GM18519 (cell line): ENCODE data around the gene ARSA.

Experiments used
- ATAC-seq: cut with Tn5 transposase; IDR thresholded peaks from one replicate; pipeline ENCODE4 v1.9.1; 2021; ENCODE audit warnings: mild to moderate bottlenecking, moderate library complexity; ENCODE audit not compliant: unreplicated experiment, low FRiP score

The ARSA gene

DNA sequence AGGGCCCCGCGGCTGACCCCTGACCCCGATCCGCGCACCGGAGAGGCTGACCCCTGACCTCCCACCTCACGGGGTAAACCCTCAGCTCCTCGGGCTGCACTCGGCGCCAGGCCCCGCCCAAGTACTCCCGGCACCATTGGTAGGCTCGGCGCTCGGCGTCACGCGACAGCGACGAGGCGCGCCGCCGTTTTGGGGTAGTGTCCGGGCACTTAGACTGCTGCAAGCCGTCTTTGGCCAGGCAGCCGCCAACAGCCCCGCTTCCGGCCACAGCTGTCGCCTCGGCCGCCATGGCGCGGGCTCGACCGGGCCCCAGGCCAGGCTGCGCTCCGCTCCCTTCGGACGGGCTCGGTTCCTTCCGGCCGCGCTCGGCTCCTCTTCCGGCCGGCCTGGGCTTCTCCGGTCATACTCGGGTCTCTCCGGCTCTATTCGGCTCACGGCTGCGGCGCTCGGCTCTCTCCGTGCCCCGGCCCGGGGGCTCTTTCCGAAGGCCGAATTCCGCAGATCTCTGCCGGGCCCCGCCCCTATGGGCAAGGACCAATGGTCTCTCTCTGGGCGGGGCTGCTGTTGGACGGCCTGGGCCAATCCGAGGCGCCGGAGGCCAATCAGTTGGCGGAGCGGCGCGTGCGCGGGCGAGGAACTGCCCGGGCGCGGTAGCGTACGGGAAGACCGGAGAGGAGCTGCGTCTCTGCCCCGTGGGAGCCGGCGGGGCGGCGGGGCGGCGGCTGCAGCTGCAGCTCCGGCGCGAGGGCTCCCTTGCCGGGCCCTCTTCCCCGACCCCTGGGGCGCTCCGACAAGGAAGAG lies 45.3 kb downstream of the ARSA start, which contains the start of gene CHKB:
Gene CHKB (minus strand): TSS at position 357 of the 801 bp plus-strand sequence. CDS start 68 bp downstream, at position 289.
- ATAC-seq: peak; percentile 81

DNA sequence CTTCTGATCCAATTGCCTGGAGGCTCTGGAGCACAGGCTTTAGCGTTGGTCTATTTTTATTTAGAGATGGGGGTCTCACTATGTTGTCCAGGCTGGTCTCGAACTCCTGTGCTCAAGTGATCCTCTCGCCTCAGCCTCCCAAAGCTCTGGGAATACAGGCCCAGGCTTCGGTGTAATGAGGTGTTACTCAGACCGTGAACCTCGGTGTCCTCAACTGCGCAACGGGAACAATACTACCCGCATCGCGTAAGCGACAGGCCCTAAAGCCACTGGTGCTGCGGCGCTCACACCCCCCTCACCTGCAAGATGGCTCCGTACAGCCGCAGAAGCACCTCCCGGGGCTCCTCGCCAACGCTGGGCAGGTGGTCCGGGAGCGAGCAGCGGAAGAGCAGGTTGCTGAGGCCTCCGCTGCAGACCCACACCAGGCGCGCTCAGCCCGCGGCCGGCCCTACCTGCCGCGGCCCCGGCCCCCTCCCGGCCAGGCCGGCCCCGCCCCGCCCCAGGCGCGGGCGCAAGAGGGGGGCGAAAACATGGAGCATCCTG lies 45.9 kb downstream of the ARSA start:
- no peak for ATAC-seq

DNA sequence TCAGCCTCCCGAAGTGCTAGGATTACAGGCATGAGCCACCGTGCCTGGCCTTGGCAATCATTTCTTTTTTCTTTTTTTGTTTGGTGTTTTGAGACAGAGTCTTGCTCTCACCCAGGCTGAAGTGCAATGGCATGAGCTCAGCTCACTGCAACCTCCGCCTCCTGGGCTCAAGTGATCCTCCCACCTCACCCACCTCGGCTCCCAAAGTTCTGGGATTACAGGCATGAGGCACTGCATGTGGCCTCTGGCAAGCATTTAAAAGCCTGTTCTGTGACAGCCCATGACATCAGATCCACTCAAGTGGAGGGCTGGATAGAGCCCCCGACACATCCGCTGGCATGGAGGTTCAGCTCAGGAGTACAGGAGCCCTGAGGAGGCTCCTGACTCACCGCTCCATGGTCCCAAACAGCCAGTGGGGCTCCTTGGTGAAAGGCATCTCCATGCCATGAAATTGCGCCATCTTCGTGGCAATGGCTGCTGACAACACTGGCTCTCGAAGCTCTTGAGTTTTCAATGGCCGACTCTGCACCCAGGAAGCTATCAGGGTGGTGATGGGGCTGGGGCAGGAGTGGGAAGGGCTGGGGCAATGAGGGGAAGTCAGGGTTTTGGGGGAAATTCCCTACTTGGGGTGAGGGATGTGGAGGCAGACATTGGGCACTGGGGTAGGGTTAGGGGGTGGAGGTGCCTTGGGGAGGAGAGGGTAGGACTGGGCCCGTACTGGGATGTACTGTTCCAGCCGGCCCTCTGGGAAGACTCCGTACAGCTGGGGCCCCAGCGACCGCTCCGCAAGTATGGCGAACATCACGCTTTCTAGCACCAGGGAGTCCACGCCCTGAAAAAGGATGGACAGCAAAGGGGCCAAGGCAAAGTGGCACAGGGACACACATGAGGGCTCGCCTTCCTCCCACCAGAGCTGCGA lies 46.7 kb downstream of the ARSA start:
- ATAC-seq: no peak

DNA sequence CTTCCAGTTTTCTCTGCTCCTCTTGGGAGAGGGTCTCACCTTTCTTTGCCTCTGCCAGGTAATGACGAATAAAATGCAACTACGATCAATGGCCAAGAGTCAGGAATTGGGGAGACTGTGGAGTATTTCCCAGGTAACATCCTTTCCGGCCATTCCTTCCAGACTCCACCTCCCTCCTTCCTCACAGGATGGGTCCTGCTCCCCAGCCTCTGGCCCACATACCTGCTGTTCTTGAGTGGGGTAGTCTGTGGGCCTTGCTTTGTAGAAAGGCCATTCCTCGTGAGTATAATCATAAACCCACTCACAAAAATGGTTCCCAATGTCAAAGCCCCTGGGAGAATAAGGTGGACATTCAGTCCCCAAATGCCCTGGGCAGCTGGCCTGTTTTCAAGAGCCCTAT lies 48.2 kb downstream of the ARSA start:
- no peak for ATAC-seq

DNA sequence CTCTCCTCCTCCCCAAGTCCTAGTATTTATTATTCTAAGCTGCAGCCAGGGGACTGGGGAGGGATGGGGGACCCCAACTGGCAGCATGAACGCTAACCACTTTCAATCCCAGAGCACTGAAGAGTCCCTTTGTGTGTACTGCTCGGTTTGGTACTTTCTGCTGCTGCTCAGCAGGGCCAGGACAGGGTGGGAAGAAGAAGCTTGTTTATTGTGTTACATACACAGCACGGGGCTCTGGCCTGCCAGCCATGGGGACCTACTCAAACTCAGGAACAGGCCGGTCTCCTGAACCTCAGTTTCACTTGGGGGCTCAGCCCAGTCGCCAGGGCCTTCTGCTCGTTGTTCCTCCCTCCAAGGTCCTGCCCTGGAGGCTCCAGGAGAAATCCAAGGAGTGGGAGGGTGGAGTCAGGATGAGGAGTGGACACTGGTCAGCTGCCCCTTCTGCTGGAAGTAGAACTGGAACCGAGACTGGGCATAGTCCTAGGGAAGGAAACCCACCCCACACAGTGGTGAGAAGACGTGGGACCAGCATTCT lies 49.1 kb downstream of the ARSA start:
- ATAC-seq: no peak

DNA sequence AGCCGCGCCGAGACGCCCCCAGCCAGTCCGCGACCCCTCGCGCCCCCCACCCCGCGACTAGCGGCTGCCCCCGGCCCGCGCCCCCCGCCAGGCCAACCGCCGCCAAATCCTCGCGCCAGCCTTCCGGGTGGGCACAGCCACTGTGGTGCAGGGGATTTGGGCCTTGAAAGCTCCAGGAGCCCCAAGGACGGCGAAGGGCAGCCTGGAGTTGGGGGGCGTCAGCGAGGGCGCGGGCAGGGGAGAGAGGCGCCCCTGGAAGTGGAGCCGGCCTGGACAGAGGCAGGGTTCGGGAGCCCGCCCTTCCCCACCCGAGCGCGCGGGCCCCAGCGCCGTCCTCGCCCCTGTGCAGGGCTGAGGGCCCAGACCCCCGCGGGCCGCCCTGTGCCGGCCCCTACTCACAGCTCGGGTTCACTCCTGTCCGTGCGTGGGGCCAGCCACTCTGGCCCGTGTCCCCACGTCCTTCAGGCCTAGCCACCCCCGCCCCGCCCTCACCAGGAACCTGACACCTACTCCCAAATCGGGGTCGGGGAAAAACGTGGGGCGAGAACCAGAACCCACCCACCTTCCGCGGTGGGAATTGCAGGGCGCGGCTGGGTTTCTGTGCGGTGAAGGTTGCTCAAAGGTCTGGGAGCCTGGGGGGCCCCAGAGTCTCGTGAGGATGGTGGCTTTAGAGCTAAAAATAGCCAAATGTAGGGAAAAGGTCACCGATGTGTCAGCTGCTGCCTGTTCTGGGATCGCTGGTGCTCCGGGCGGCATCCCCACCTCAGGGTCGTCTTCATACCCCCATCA lies 49.8 kb downstream of the ARSA start, which contains the start of gene CPT1B:
Gene CPT1B (minus strand): TSS at position 441 of the 789 bp plus-strand sequence. CDS start 512 bp downstream, outside the sequence.
- ATAC-seq: no peak

DNA sequence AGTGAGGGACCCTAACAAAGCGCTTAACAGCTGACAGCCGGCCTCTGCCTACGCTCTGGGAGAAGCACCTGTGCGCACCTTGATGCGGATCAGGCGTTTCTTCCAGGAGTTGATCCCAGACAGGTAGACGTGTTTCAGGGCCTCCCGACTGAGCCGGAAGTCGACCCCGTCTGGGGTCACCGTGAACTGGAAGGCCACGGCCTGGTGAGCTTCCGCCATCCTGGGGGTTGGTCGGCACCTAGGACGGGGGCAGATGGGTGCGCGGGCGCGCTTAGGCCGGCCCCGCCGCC lies 50.3 kb downstream of the ARSA start:
- no peak for ATAC-seq

DNA sequence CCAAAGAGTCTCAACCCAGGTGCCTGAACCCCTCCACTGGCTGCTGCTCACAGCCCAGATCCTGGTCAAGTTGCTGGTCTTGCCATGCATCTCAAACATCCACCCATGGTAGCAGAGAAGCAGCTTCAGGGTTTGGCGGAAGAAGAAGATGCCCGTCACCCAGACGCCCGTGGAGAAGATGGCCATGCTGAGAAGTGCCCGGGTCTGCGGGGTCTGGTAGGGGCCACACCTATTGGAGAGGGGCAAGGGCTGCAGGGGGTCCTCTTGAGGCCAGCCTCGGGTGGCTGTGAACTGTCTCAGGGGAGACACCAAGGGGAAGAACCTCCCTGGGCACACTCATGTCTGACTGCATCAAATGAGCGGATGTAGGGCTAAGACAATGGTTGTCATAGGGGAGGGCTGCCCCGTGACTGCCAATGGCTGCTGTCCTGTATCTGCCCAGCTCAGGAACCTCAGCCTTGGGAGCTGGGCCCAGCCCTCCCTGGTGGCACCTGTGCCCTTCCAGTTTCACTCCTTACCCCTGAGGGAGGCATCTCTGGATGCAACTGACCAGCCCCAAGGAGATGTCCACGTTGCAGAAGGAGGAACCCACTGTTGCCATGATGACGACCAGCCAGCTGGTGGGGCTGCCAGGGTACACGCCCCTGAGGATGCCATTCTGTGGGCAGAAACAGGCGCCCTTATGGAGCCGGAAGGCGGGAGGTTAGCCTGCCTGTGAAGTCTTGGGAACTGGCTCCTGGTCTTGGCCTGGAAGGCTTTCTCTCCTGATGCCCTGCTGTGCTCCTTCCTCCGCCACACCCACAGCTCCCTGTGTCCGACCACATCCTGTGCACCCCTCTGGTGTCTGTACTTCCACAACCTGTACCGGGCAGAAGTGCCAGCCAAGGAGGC lies 50.9 kb downstream of the ARSA start:
- ATAC-seq: no peak

DNA sequence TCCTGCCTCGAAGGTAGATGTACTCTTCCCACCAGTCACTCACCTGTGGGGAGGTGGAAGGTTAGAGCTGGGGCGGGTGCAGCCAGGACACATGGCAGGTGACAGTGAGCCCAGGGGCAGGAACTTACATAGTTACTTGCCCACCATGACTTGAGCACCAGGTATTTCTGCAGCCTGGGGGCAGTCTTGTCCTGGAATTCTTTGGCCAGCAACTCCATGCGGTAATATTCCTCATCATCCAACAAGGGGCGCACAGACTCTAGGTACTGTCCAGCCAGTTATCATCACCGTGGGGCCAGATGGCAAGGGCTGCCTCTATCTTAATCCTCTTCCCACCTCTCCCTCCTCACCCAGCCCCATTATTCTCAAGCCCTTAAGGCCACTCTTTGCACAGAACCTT lies 51.9 kb downstream of the ARSA start:
- ATAC-seq: no peak

DNA sequence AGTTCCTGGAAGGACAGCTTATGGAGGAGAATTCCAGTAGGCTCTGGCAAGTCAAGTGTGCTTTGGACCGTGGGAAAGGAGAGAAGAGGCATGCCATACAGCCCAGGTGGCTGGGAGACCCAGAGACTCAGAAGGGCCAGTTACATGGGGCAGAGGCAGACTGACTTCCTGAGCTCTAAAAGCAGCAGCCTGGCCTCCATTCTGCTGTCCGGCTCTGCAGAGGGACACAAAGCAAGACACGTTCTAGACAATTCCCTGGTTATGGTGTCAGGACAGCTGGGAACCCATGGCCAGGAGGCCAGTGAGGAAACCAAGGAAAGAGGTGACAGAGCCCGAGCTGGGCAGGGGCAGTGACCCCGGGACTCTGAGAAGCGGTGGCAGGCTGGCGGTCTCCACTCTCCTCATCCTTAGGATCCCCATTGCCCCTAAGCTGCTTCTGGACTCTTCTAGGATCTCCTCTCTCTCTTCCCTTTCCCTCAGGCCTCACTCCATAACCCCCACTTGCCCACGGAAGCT lies 52.5 kb downstream of the ARSA start:
- ATAC-seq: no peak
